GM23338 (cell line): ENCODE results near the gene ITPRIP. TPM values are rescaled to one million over a fixed set of nuclear protein-coding genes. Genes with fewer than 3 reads are reported as not detected.

Source experiments
- ATAC-seq: fragments of 200-7000 bp; cut with Tn5 transposase; 3 replicates; pipeline ENCODE4 v1.9.1; 2020
- DNase-seq: peaks from one replicate; pipeline ENCODE4 v3.0.0-alpha.2; 2015; ENCODE audit warnings: low spot score
- H2AFZ ChIP-seq: fragments of 200-600 bp; sonication (generic); 2 replicates; pipeline ENCODE4 v1.8.0; 2016; ENCODE audit warnings: antibody characterized with exemption, mild to moderate bottlenecking, moderate library complexity
- H3F3A ChIP-seq: fragments of 200-600 bp; sonication (generic); replicated peaks from 2 replicates; pipeline ENCODE4 v1.8.0; 2017; ENCODE audit warnings: antibody characterized with exemption, mixed run types, low read depth
- H3K27ac ChIP-seq: fragments of 200-600 bp; sonication (generic); 2 replicates; pipeline ENCODE4 v1.6.1; 2016; ENCODE audit warnings: low read depth
- H3K27me3 ChIP-seq: fragments of 200-600 bp; sonication (generic); 2 replicates; pipeline ENCODE4 v1.8.0; 2016; ENCODE audit warnings: mild to moderate bottlenecking, mixed run types, moderate library complexity; ENCODE audit not compliant: insufficient read depth
- H3K36me3 ChIP-seq: fragments of 200-600 bp; sonication (generic); 2 replicates; pipeline ENCODE4 v1.8.0; 2016; ENCODE audit warnings: mild to moderate bottlenecking; ENCODE audit not compliant: insufficient read depth
- H3K4me1 ChIP-seq: fragments of 200-600 bp; sonication (generic); 2 replicates; pipeline ENCODE4 v1.8.0; 2016; ENCODE audit warnings: mild to moderate bottlenecking, moderate library complexity; ENCODE audit not compliant: insufficient read depth
- H3K4me2 ChIP-seq: fragments of 200-600 bp; sonication (generic); 2 replicates; pipeline ENCODE4 v1.7.1; 2017; ENCODE audit warnings: mixed run types
- H3K4me3 ChIP-seq: fragments of 200-600 bp; sonication (generic); 2 replicates; pipeline ENCODE4 v1.6.1; 2016; ENCODE audit warnings: mixed run types
- H3K79me2 ChIP-seq: fragments of 200-600 bp; sonication (generic); replicated peaks from 2 replicates; pipeline ENCODE4 v1.8.0; 2017; ENCODE audit warnings: mild to moderate bottlenecking; ENCODE audit not compliant: insufficient read depth
- H3K9me2 ChIP-seq: fragments of 200-600 bp; sonication (generic); 2 replicates; pipeline ENCODE4 v1.8.0; 2017; ENCODE audit not compliant: insufficient read depth
- H4K20me1 ChIP-seq: fragments of 200-600 bp; sonication (generic); replicated peaks from 2 replicates; pipeline ENCODE4 v1.8.0; 2017; ENCODE audit warnings: mild to moderate bottlenecking; ENCODE audit not compliant: insufficient read depth
- H3K27ac Mint-ChIP-seq: 2 replicates; pipeline ENCODE4 v1.8.0; 2020; ENCODE audit warnings: inconsistent platforms, mild to moderate bottlenecking, moderate library complexity, mixed read lengths
- H3K27me3 Mint-ChIP-seq: 3 replicates; pipeline ENCODE4 v1.8.0; 2022; ENCODE audit warnings: low read depth, mild to moderate bottlenecking, moderate library complexity, mixed read lengths, inconsistent platforms; ENCODE audit not compliant: insufficient read depth, poor library complexity
- H3K36me3 Mint-ChIP-seq: 3 replicates; pipeline ENCODE4 v1.8.0; 2021; ENCODE audit warnings: low read depth, mild to moderate bottlenecking, inconsistent platforms, moderate library complexity, mixed read lengths
- H3K4me1 Mint-ChIP-seq: 3 replicates; pipeline ENCODE4 v1.8.0; 2020; ENCODE audit warnings: mild to moderate bottlenecking, inconsistent platforms, mixed read lengths
- H3K4me3 Mint-ChIP-seq: 3 replicates; pipeline ENCODE4 v1.8.0; 2021; ENCODE audit warnings: moderate library complexity, mild to moderate bottlenecking, inconsistent platforms, mixed read lengths
- H3K9me3 Mint-ChIP-seq: 3 replicates; pipeline ENCODE4 v1.8.0; 2020; ENCODE audit warnings: moderate library complexity, mild to moderate bottlenecking, inconsistent platforms, mixed read lengths
- STAT1 ChIP-seq: IDR thresholded peaks from one replicate; pipeline ENCODE4 v1.6.1; 2016; ENCODE audit warnings: antibody characterized with exemption; ENCODE audit not compliant: unreplicated experiment
- ZNF114 ChIP-seq: fragments of 250-450 bp; sonication (Bioruptor Pico); IDR thresholded peaks from 2 replicates; pipeline ENCODE4 v1.5.0; 2020; ENCODE audit warnings: mild to moderate bottlenecking, moderate library complexity
- polyA plus RNA-seq: library from polyadenylated mRNA; unstranded; fragments of >200 nt; fragmentation: Nextera tagmentation; extraction: Ambion mirVana; gene quantifications from 2 replicates; pipeline ENCODE4 v1.2.1, GENCODE V29; 2016
- total RNA-seq: library from RNA; depleted of rRNA; stranded (reverse); fragments of >200 nt; shearing (Covaris generic); gene quantifications from 2 replicates; pipeline ENCODE4 v1.2.3, GENCODE V29; 2014
- TF ChIP-seq, protein P1 (sequence below): IDR thresholded peaks from one replicate; pipeline ENCODE4 v1.6.1; 2018; ENCODE audit warnings: antibody characterized with exemption; ENCODE audit not compliant: unreplicated experiment
- TF ChIP-seq, protein P2 (sequence below): fragments of 250-450 bp; sonication (Bioruptor Pico); IDR thresholded peaks from 2 replicates; pipeline ENCODE4 v1.5.0; 2020; ENCODE audit warnings: mild to moderate bottlenecking, moderate library complexity
- TF ChIP-seq, protein P3 (sequence below): IDR thresholded peaks from 2 replicates; pipeline ENCODE4 v1.6.1; 2016; ENCODE audit warnings: antibody characterized with exemption

Gene ITPRIP
- total and polyA plus RNA-seq, 2 experiments from 2014 or later, result 6.9 to 15.2 TPM

DNA sequence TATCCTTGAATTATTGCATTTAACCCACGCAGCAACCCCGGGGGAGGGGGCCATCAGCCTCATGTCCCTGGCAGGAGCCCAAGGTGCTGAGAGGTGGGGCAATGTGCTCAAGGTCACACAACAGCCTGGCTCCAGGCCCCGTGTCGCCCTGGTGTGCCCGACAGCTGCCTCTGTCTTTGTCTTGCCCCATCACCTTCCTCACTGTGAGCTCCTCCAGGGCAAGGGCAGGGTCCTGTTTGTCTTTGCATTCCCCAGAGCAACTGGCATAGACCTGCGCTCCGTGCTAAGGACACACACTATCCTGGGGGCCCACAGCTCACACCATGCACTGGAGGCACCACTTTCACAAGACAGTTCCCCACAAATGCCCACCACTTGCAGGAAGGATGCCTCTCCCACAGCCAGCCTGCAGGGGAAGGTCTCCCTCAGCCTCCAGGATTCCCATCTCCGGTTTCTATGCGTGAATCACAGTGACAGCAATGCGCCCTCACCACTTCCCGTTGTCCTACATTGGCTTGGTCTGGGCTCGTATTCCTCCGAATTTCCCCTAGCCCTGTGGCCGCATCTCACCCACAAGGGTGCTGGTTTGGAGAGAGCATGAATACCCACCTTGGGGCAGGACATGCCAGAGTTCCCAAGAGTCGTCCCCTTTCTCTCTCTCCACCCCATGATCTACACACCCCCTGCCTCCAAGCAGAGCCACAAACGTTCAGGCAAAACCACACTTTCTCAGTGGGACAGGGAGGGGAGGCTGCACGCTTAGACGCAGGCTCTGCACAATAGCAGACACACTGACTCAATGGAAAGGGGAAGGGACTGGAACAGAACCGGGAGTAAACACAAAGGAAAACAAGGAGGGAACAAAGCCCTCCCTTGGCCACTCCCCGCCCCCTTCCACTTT lies 10.3 kb downstream of the ITPRIP start:
- H3K4me1 ChIP-seq, result peaks cover 71% of the 10 kb centered on the region
- no peak overlapping the region for H2AFZ ChIP-seq
- H3K27me3 ChIP-seq, result no peaks in the 10 kb centered on the region
- H4K20me1 ChIP-seq, result no peaks in the 10 kb centered on the region; the same call in 1 of the 2 replicates
- H3K9me3 Mint-ChIP-seq, result no peaks in the 10 kb centered on the region; the same call in 2 of the 3 replicates
- peak overlapping the region; percentile 98 for H3K27ac Mint-ChIP-seq
- peaks cover 4% of the 10 kb centered on the region for H3K27me3 Mint-ChIP-seq
- peak overlapping the region; percentile 58 for H3K4me3 Mint-ChIP-seq
- peak overlapping the region; percentile 92 for H3K27ac ChIP-seq
- H3K4me3 ChIP-seq, result peak overlapping the region; percentile 31; the same call in 1 of the 2 replicates
- peaks cover 94% of the 10 kb centered on the region for H3K4me1 Mint-ChIP-seq
- peaks cover 7% of the 10 kb centered on the region for H3F3A ChIP-seq
- no peaks in the 10 kb centered on the region for H3K36me3 ChIP-seq
- ATAC-seq (peak; percentile 61), DNase-seq (peak; percentile 44)
- peaks cover 96% of the 10 kb centered on the region for H3K79me2 ChIP-seq
- TF ChIP-seq, protein P1, sequence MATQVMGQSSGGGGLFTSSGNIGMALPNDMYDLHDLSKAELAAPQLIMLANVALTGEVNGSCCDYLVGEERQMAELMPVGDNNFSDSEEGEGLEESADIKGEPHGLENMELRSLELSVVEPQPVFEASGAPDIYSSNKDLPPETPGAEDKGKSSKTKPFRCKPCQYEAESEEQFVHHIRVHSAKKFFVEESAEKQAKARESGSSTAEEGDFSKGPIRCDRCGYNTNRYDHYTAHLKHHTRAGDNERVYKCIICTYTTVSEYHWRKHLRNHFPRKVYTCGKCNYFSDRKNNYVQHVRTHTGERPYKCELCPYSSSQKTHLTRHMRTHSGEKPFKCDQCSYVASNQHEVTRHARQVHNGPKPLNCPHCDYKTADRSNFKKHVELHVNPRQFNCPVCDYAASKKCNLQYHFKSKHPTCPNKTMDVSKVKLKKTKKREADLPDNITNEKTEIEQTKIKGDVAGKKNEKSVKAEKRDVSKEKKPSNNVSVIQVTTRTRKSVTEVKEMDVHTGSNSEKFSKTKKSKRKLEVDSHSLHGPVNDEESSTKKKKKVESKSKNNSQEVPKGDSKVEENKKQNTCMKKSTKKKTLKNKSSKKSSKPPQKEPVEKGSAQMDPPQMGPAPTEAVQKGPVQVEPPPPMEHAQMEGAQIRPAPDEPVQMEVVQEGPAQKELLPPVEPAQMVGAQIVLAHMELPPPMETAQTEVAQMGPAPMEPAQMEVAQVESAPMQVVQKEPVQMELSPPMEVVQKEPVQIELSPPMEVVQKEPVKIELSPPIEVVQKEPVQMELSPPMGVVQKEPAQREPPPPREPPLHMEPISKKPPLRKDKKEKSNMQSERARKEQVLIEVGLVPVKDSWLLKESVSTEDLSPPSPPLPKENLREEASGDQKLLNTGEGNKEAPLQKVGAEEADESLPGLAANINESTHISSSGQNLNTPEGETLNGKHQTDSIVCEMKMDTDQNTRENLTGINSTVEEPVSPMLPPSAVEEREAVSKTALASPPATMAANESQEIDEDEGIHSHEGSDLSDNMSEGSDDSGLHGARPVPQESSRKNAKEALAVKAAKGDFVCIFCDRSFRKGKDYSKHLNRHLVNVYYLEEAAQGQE, result no peak
- TF ChIP-seq, protein P2, sequence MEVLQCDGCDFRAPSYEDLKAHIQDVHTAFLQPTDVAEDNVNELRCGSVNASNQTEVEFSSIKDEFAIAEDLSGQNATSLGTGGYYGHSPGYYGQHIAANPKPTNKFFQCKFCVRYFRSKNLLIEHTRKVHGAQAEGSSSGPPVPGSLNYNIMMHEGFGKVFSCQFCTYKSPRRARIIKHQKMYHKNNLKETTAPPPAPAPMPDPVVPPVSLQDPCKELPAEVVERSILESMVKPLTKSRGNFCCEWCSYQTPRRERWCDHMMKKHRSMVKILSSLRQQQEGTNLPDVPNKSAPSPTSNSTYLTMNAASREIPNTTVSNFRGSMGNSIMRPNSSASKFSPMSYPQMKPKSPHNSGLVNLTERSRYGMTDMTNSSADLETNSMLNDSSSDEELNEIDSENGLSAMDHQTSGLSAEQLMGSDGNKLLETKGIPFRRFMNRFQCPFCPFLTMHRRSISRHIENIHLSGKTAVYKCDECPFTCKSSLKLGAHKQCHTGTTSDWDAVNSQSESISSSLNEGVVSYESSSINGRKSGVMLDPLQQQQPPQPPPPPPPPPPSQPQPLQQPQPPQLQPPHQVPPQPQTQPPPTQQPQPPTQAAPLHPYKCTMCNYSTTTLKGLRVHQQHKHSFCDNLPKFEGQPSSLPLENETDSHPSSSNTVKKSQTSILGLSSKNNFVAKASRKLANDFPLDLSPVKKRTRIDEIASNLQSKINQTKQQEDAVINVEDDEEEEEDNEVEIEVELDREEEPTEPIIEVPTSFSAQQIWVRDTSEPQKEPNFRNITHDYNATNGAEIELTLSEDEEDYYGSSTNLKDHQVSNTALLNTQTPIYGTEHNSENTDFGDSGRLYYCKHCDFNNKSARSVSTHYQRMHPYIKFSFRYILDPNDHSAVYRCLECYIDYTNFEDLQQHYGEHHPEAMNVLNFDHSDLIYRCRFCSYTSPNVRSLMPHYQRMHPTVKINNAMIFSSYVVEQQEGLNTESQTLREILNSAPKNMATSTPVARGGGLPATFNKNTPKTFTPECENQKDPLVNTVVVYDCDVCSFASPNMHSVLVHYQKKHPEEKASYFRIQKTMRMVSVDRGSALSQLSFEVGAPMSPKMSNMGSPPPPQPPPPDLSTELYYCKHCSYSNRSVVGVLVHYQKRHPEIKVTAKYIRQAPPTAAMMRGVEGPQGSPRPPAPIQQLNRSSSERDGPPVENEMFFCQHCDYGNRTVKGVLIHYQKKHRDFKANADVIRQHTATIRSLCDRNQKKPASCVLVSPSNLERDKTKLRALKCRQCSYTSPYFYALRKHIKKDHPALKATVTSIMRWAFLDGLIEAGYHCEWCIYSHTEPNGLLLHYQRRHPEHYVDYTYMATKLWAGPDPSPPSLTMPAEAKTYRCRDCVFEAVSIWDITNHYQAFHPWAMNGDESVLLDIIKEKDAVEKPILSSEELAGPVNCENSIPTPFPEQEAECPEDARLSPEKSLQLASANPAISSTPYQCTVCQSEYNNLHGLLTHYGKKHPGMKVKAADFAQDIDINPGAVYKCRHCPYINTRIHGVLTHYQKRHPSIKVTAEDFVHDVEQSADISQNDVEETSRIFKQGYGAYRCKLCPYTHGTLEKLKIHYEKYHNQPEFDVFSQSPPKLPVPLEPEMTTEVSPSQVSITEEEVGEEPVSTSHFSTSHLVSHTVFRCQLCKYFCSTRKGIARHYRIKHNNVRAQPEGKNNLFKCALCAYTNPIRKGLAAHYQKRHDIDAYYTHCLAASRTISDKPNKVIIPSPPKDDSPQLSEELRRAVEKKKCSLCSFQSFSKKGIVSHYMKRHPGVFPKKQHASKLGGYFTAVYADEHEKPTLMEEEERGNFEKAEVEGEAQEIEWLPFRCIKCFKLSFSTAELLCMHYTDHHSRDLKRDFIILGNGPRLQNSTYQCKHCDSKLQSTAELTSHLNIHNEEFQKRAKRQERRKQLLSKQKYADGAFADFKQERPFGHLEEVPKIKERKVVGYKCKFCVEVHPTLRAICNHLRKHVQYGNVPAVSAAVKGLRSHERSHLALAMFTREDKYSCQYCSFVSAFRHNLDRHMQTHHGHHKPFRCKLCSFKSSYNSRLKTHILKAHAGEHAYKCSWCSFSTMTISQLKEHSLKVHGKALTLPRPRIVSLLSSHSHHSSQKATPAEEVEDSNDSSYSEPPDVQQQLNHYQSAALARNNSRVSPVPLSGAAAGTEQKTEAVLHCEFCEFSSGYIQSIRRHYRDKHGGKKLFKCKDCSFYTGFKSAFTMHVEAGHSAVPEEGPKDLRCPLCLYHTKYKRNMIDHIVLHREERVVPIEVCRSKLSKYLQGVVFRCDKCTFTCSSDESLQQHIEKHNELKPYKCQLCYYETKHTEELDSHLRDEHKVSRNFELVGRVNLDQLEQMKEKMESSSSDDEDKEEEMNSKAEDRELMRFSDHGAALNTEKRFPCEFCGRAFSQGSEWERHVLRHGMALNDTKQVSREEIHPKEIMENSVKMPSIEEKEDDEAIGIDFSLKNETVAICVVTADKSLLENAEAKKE (CRISPR knock-in tag), result no peak
- TF ChIP-seq ZNF114 (CRISPR knock-in tag), result no peak
- no peak for TF ChIP-seq STAT1
- TF ChIP-seq, protein P3, sequence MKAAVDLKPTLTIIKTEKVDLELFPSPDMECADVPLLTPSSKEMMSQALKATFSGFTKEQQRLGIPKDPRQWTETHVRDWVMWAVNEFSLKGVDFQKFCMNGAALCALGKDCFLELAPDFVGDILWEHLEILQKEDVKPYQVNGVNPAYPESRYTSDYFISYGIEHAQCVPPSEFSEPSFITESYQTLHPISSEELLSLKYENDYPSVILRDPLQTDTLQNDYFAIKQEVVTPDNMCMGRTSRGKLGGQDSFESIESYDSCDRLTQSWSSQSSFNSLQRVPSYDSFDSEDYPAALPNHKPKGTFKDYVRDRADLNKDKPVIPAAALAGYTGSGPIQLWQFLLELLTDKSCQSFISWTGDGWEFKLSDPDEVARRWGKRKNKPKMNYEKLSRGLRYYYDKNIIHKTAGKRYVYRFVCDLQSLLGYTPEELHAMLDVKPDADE, result no peak
- peaks cover 23% of the 10 kb centered on the region for H3K36me3 Mint-ChIP-seq
- 0 out of 2 replicates have a peak, but pooled peaks cover 2% of the 10 kb centered on the region for H3K9me2 ChIP-seq
- peak overlapping the region; percentile 61 for H3K4me2 ChIP-seq
